CD4-positive, CD25-positive, alpha-beta regulatory T cell (primary cell): Measurements from ENCODE around the gene POLD3. TPM values are rescaled to one million over a fixed set of nuclear protein-coding genes. Genes with fewer than 3 reads are reported as not detected.

ENCODE experiments used
- ATAC-seq, 2 donors: fragments of 150-1000 bp; cut with Tn5 transposase; one replicate each; pipeline ENCODE4 v1.10.0; 2021; ENCODE audit warnings: low read depth in 2 of 2, moderate number of reproducible peaks in 2 of 2, moderate library complexity in 1 of 2
- DNase-seq, 3 donors: peaks; one replicate each; pipeline versions ENCODE4 v3.0.0 to v3.0.0-alpha.2; 2012 to 2022; ENCODE audit warnings: mixed read lengths in 1 of 3
- H3K27ac ChIP-seq: one replicate; pipeline ENCODE4 v1.7.0; 2013; ENCODE audit warnings: mild to moderate bottlenecking, low read length; ENCODE audit not compliant: insufficient read depth, poor library complexity, severe bottlenecking
- H3K27me3 ChIP-seq: one replicate; pipeline ENCODE4 v1.7.0; 2013; ENCODE audit warnings: low read length; ENCODE audit not compliant: control insufficient read depth, insufficient read depth
- H3K36me3 ChIP-seq: one replicate; pipeline ENCODE4 v1.7.0; 2013; ENCODE audit warnings: mild to moderate bottlenecking, low read length, moderate library complexity; ENCODE audit not compliant: control insufficient read depth, insufficient read depth
- H3K4me1 ChIP-seq: 2 replicates; pipeline ENCODE4 v1.7.0; 2013; ENCODE audit warnings: mild to moderate bottlenecking, low read length; ENCODE audit not compliant: insufficient read depth, control insufficient read depth, poor library complexity, severe bottlenecking
- H3K4me3 ChIP-seq: one replicate; pipeline ENCODE4 v1.7.0; 2013; ENCODE audit warnings: low read depth, mild to moderate bottlenecking, low read length, moderate library complexity
- H3K9me3 ChIP-seq, 2 experiments: 1 replicate in 1 of 2; 2 replicates in 1 of 2; pipeline ENCODE4 v1.7.0; 2013; ENCODE audit warnings: low read length in 2 of 2, mild to moderate bottlenecking in 1 of 2, moderate library complexity in 1 of 2; ENCODE audit not compliant: control insufficient read depth in 2 of 2
- H3K27ac Mint-ChIP-seq, 3 donors: one replicate each; pipeline ENCODE4 v1.8.0; 2020 to 2022; ENCODE audit warnings: mild to moderate bottlenecking in 3 of 3, mixed read lengths in 3 of 3, moderate library complexity in 2 of 3
- H3K27me3 Mint-ChIP-seq: one replicate; pipeline ENCODE4 v1.8.0; 2022; ENCODE audit warnings: mild to moderate bottlenecking, mixed read lengths
- H3K36me3 Mint-ChIP-seq: one replicate; pipeline ENCODE4 v1.8.0; 2020; ENCODE audit warnings: mixed read lengths
- H3K4me1 Mint-ChIP-seq, 4 donors: one replicate each; pipeline ENCODE4 v1.8.0; 2020 to 2022; ENCODE audit warnings: mixed read lengths in 4 of 4, mild to moderate bottlenecking in 1 of 4
- H3K4me3 Mint-ChIP-seq, 4 donors: one replicate each; pipeline ENCODE4 v1.8.0; 2020 to 2022; ENCODE audit warnings: mild to moderate bottlenecking in 4 of 4, mixed read lengths in 4 of 4, moderate library complexity in 3 of 4
- H3K9me3 Mint-ChIP-seq, 7 donors: one replicate each; pipeline ENCODE4 v1.8.0; 2020 to 2022; ENCODE audit warnings: mixed read lengths in 7 of 7, mild to moderate bottlenecking in 3 of 7, moderate library complexity in 2 of 7
- polyA plus RNA-seq, 4 donors: library from polyadenylated mRNA; unstranded; fragments of 300-500 nt; fragmentation: Illumina TruSeq; gene quantifications; one replicate each; pipeline ENCODE4 v1.2.3, GENCODE V29; 2021
- total RNA-seq: library from RNA; stranded (reverse); gene quantifications from one replicate; pipeline ENCODE4 v1.2.3, GENCODE V29; 2022

Gene POLD3
- total and polyA plus RNA-seq, 5 donors from 2014 or later: 11.8 to 20.1 (median 17.8) TPM

GRCh38 chr11:74641289-74641688, 48.9 kb downstream of the POLD3 start:
- no peak overlapping the region for H3K27ac Mint-ChIP-seq
- Histone ChIP-seq H3K27ac (no peak overlapping the region), H3K4me1 (no peaks in the 10 kb centered on the region), H3K27me3 (no peaks in the 10 kb centered on the region), H3K36me3 (peaks cover 56% of the 10 kb centered on the region), H3K9me3 (no peaks in the 10 kb centered on the region), H3K4me3 (no peak overlapping the region)
- no peak for DNase-seq
- H3K4me1 Mint-ChIP-seq: peaks cover 0 to 3% (median 0%) of the 10 kb centered on the region in 4 donors
- H3K36me3 Mint-ChIP-seq: peaks cover 49% of the 10 kb centered on the region
- no peak overlapping the region for H3K4me3 Mint-ChIP-seq
- no peaks in the 10 kb centered on the region for H3K9me3 Mint-ChIP-seq
- no peaks in the 10 kb centered on the region for H3K27me3 Mint-ChIP-seq
- ATAC-seq: no peak

GRCh38 chr11:74641905-74642304, 49.5 kb downstream of the POLD3 start:
- Mint-ChIP-seq H3K27ac (no peak overlapping the region), H3K36me3 (peaks cover 44% of the 10 kb centered on the region), H3K4me1 (peaks cover 0 to 2% (median 0%) of the 10 kb centered on the region in 4 donors), H3K27me3 (no peaks in the 10 kb centered on the region), H3K9me3 (no peaks in the 10 kb centered on the region), H3K4me3 (no peak overlapping the region)
- no peaks in the 10 kb centered on the region for H3K9me3 ChIP-seq
- no peaks in the 10 kb centered on the region for H3K4me1 ChIP-seq
- no peaks in the 10 kb centered on the region for H3K27me3 ChIP-seq
- no peak for DNase-seq
- peaks cover 51% of the 10 kb centered on the region for H3K36me3 ChIP-seq
- no peak overlapping the region for H3K4me3 ChIP-seq
- no peak for ATAC-seq
- no peak overlapping the region for H3K27ac ChIP-seq

GRCh38 chr11:74642912-74643311, 50.5 kb downstream of the POLD3 start:
- Histone ChIP-seq H3K27me3 (no peaks in the 10 kb centered on the region), H3K4me1 (no peaks in the 10 kb centered on the region), H3K9me3 (no peaks in the 10 kb centered on the region), H3K27ac (no peak overlapping the region), H3K4me3 (no peak overlapping the region), H3K36me3 (peaks cover 45% of the 10 kb centered on the region)
- peaks cover 44% of the 10 kb centered on the region for H3K36me3 Mint-ChIP-seq
- ATAC-seq (no peak), DNase-seq (no peak)
- H3K9me3 Mint-ChIP-seq: no peaks in the 10 kb centered on the region
- no peak overlapping the region for H3K4me3 Mint-ChIP-seq
- no peak overlapping the region for H3K27ac Mint-ChIP-seq
- peaks cover 0 to 2% (median 0%) of the 10 kb centered on the region in 4 donors for H3K4me1 Mint-ChIP-seq
- no peaks in the 10 kb centered on the region for H3K27me3 Mint-ChIP-seq

- Histone ChIP-seq H3K27ac (no peak overlapping the region), H3K4me1 (no peaks in the 10 kb centered on the region), H3K9me3 (no peaks in the 10 kb centered on the region), H3K4me3 (no peak overlapping the region), H3K36me3 (peaks cover 37% of the 10 kb centered on the region), H3K27me3 (no peaks in the 10 kb centered on the region)
- Mint-ChIP-seq H3K9me3 (no peaks in the 10 kb centered on the region), H3K27me3 (no peaks in the 10 kb centered on the region), H3K4me3 (no peak overlapping the region), H3K4me1 (peaks cover 0 to 2% (median 0%) of the 10 kb centered on the region in 4 donors), H3K36me3 (peaks cover 36% of the 10 kb centered on the region), H3K27ac (no peak overlapping the region)
- no peak for DNase-seq
- no peak for ATAC-seq
Observed at GRCh38 chr11:74644081-74644480, 51.7 kb downstream of the POLD3 start.

- Histone ChIP-seq H3K4me1 (no peaks in the 10 kb centered on the region), H3K9me3 (no peaks in the 10 kb centered on the region), H3K36me3 (peaks cover 20% of the 10 kb centered on the region), H3K27ac (no peak overlapping the region), H3K27me3 (no peaks in the 10 kb centered on the region), H3K4me3 (no peak overlapping the region)
- ATAC-seq (no peak), DNase-seq (no peak)
- Mint-ChIP-seq H3K9me3 (no peaks in the 10 kb centered on the region), H3K4me3 (no peak overlapping the region), H3K4me1 (peaks cover 0 to 2% (median 0%) of the 10 kb centered on the region in 4 donors), H3K27me3 (no peaks in the 10 kb centered on the region), H3K36me3 (peaks cover 30% of the 10 kb centered on the region), H3K27ac (no peak overlapping the region)
Observed at GRCh38 chr11:74646215-74646614, 53.8 kb downstream of the POLD3 start.

- Mint-ChIP-seq H3K27me3 (no peaks in the 10 kb centered on the region), H3K9me3 (peaks cover 0 to 1% (median 0%) of the 10 kb centered on the region in 7 donors), H3K27ac (no peak overlapping the region), H3K36me3 (peaks cover 28% of the 10 kb centered on the region), H3K4me1 (peaks cover 0 to 2% (median 0%) of the 10 kb centered on the region in 4 donors), H3K4me3 (no peak overlapping the region)
- Histone ChIP-seq H3K4me3 (no peak overlapping the region), H3K4me1 (no peaks in the 10 kb centered on the region), H3K36me3 (peaks cover 13% of the 10 kb centered on the region), H3K27me3 (no peaks in the 10 kb centered on the region), H3K9me3 (no peaks in the 10 kb centered on the region), H3K27ac (no peak overlapping the region)
- ATAC-seq (no peak), DNase-seq (no peak)
Observed at GRCh38 chr11:74646954-74647353, 54.6 kb downstream of the POLD3 start.

- no peak overlapping the region for H3K4me3 ChIP-seq
- no peaks in the 10 kb centered on the region for H3K9me3 ChIP-seq
- Mint-ChIP-seq H3K4me1 (peaks cover 0 to 2% (median 0%) of the 10 kb centered on the region in 4 donors), H3K27me3 (no peaks in the 10 kb centered on the region), H3K36me3 (peaks cover 25% of the 10 kb centered on the region), H3K27ac (no peak overlapping the region), H3K4me3 (no peak overlapping the region), H3K9me3 (peaks cover 0 to 1% (median 0%) of the 10 kb centered on the region in 7 donors)
- H3K27ac ChIP-seq: no peak overlapping the region
- no peaks in the 10 kb centered on the region for H3K27me3 ChIP-seq
- ATAC-seq (no peak), DNase-seq (no peak)
- no peaks in the 10 kb centered on the region for H3K4me1 ChIP-seq
- H3K36me3 ChIP-seq: peaks cover 8% of the 10 kb centered on the region
Observed at GRCh38 chr11:74647404-74647803, 55.0 kb downstream of the POLD3 start.

- H3K9me3 ChIP-seq: no peaks in the 10 kb centered on the region
Observed at GRCh38 chr11:74647831-74648230, 55.4 kb downstream of the POLD3 start.

More at GRCh38 chr11:74647831-74648230, 55.4 kb downstream of the POLD3 start:
- Histone ChIP-seq H3K27ac (no peak overlapping the region), H3K27me3 (no peaks in the 10 kb centered on the region), H3K4me3 (no peak overlapping the region), H3K4me1 (no peaks in the 10 kb centered on the region), H3K36me3 (peaks cover 5% of the 10 kb centered on the region)
- peaks cover 27% of the 10 kb centered on the region for H3K36me3 Mint-ChIP-seq
- ATAC-seq (no peak), DNase-seq (no peak)
- H3K27me3 Mint-ChIP-seq: no peaks in the 10 kb centered on the region
- peaks cover 0 to 1% (median 0%) of the 10 kb centered on the region in 7 donors for H3K9me3 Mint-ChIP-seq
- no peak overlapping the region for H3K4me3 Mint-ChIP-seq
- H3K4me1 Mint-ChIP-seq: peaks cover 0 to 2% (median 0%) of the 10 kb centered on the region in 4 donors
- no peak overlapping the region for H3K27ac Mint-ChIP-seq
